Glomerular visceral epithelial cell (primary cell): ENCODE results near the gene GMPR2.
"Not testable (repeated sequence)": the region's sequence is repeated elsewhere in the genome, so short reads cannot be mapped to it uniquely, and the experiment has no call there.

Experiments
- DNase-seq: peaks from one replicate; pipeline ENCODE4 v3.0.0-alpha.2; 2016; ENCODE audit errors: extremely low spot score

Gene GMPR2

GRCh38 chr14:24202538-24202937 lies 30.2 kb upstream of the GMPR2 start:
- DNase-seq = not testable (repeated sequence)

GRCh38 chr14:24203249-24203886 lies 29.4 kb upstream of the GMPR2 start:
- not testable (repeated sequence) for DNase-seq

- no peak for DNase-seq
Observed at GRCh38 chr14:24204163-24205146, 28.3 kb upstream of the GMPR2 start.

- DNase-seq = no peak
Observed at GRCh38 chr14:24206260-24207103, 26.2 kb upstream of the GMPR2 start.

- DNase-seq = no peak
Observed at GRCh38 chr14:24207104-24207551, 25.6 kb upstream of the GMPR2 start.

- no peak for DNase-seq
Observed at GRCh38 chr14:24207625-24208024, 25.1 kb upstream of the GMPR2 start.

GRCh38 chr14:24211311-24211710 lies 21.4 kb upstream of the GMPR2 start:
- no peak for DNase-seq

- DNase-seq = peak; percentile 98
Observed at GRCh38 chr14:24212924-24213865, 19.5 kb upstream of the GMPR2 start, which contains the start of gene CHMP4A. Gene CHMP4A, minus strand, starts transcription at chr14:24213488. Its CDS starts 49 bp downstream, at chr14:24213439.

GRCh38 chr14:24213866-24214662 lies 18.7 kb upstream of the GMPR2 start:
- DNase-seq = no peak

GRCh38 chr14:24215495-24216344 lies 17.0 kb upstream of the GMPR2 start, which contains the start of gene MDP1:
Gene MDP1, minus strand, starts transcription at chr14:24216066. Its CDS starts 111 bp downstream, at chr14:24215955.
- DNase-seq = peak; percentile 86

- DNase-seq = no peak
Observed at GRCh38 chr14:24216345-24216699, 16.4 kb upstream of the GMPR2 start.

GRCh38 chr14:24216876-24217275 lies 15.9 kb upstream of the GMPR2 start:
- not testable (repeated sequence) for DNase-seq

- no peak for DNase-seq
Observed at GRCh38 chr14:24219080-24219479, 13.6 kb upstream of the GMPR2 start.

- no peak for DNase-seq
Observed at GRCh38 chr14:24219521-24219920, 13.2 kb upstream of the GMPR2 start.

GRCh38 chr14:24222987-24223386 lies 9.7 kb upstream of the GMPR2 start:
- not testable (repeated sequence) for DNase-seq

- DNase-seq = peak; percentile 44
Observed at GRCh38 chr14:24224618-24225071, 8.1 kb upstream of the GMPR2 start.

GRCh38 chr14:24226473-24226872 lies 6.3 kb upstream of the GMPR2 start:
- no peak for DNase-seq

- no peak for DNase-seq
Observed at GRCh38 chr14:24228902-24229301, 3.8 kb upstream of the GMPR2 start.
